ENCODE data around the gene HBS1L.

DNA sequence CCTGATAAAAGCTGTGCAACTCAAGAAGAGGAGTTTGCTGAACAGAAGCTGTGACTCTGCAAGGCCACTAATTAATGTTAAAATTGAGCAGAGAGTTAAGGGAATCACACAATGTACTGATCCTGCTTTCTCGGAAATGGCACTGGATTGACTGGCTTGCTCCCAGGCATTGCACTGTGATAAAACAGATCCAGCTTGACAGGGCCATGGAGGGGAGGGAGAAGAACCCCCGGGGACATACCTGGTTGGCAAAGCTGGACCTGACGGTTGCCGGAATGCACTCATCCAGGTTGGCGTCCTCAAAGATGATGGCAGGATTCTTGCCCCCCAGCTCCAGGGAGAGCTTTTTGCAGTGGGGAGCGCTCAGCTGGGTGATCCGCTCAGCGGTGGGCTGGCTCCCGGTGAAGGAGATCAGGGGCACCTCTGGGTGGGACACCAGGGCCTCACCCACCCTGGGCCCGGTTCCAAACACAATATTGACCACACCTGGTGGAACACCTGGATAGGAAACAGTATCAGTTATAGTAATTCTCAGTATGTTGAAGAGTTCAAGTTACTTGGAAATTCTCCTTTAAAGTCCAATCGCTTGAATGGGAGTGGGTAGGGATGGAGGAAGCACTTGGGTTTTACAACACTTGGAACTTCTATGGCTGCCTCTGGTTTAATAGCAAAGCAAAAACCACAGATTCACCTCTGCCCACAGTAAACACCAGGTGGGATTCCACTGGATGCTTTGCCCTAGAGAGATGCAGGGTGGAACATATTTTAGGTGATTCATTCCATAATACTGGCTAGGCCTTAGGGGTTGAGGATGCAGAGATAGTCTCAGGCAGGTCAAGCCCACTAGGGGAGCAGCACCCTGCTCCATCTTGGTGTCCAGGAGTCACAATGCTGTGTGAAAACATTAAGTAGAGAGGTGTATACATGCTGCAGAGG, 121.8 kb downstream of the HBS1L start:
- TF ChIP-seq HMG20B (CRISPR knock-in tag; IDR thresholded peaks at IDR 0.05) (no peak), CCAR2 (IDR thresholded peaks at IDR 0.05; ENCODE audit: low read depth, low read length) (no peak), CBX8 (IDR thresholded peaks at IDR 0.05; ENCODE audit: borderline replicate concordance, extremely low read depth, low read depth, low read length, poor library complexity, severe bottlenecking) (no peak), PML (IDR thresholded peaks at IDR 0.05; ENCODE audit: low read length) (no peak), TAF1 (IDR thresholded peaks at IDR 0.05; ENCODE audit: control insufficient read depth, extremely low read depth, insufficient read depth, low read length, severe bottlenecking) (no peak), RFX5 (IDR thresholded peaks at IDR 0.05; ENCODE audit: low read depth, low read length) (no peak), KAT7 (CRISPR knock-in tag; IDR thresholded peaks at IDR 0.05; ENCODE audit: borderline replicate concordance) (no peak)
- TF ChIP-seq, protein P1, sequence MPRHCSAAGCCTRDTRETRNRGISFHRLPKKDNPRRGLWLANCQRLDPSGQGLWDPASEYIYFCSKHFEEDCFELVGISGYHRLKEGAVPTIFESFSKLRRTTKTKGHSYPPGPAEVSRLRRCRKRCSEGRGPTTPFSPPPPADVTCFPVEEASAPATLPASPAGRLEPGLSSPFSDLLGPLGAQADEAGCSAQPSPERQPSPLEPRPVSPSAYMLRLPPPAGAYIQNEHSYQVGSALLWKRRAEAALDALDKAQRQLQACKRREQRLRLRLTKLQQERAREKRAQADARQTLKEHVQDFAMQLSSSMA (CRISPR knock-in tag; IDR thresholded peaks at IDR 0.05) = no peak
- TF ChIP-seq, protein P2, sequence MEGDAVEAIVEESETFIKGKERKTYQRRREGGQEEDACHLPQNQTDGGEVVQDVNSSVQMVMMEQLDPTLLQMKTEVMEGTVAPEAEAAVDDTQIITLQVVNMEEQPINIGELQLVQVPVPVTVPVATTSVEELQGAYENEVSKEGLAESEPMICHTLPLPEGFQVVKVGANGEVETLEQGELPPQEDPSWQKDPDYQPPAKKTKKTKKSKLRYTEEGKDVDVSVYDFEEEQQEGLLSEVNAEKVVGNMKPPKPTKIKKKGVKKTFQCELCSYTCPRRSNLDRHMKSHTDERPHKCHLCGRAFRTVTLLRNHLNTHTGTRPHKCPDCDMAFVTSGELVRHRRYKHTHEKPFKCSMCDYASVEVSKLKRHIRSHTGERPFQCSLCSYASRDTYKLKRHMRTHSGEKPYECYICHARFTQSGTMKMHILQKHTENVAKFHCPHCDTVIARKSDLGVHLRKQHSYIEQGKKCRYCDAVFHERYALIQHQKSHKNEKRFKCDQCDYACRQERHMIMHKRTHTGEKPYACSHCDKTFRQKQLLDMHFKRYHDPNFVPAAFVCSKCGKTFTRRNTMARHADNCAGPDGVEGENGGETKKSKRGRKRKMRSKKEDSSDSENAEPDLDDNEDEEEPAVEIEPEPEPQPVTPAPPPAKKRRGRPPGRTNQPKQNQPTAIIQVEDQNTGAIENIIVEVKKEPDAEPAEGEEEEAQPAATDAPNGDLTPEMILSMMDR (IDR thresholded peaks at IDR 0.05 in 2 of 3, conservative IDR thresholded peaks at IDR 0.05 in 1 of 3; ENCODE audit: insufficient read depth in 2 of 3, low read depth in 1 of 3, low read length in 3 of 3) = no peak
